Measurements from ENCODE around the gene MYH16.
"Not testable (repeated sequence)": the region's sequence is repeated elsewhere in the genome, so short reads cannot be mapped to it uniquely, and the experiment has no call there.

Gene MYH16

GRCh38 chr7:99357701-99358490, 85.3 kb downstream of the MYH16 start:
- no peak for ATAC-seq

DNA sequence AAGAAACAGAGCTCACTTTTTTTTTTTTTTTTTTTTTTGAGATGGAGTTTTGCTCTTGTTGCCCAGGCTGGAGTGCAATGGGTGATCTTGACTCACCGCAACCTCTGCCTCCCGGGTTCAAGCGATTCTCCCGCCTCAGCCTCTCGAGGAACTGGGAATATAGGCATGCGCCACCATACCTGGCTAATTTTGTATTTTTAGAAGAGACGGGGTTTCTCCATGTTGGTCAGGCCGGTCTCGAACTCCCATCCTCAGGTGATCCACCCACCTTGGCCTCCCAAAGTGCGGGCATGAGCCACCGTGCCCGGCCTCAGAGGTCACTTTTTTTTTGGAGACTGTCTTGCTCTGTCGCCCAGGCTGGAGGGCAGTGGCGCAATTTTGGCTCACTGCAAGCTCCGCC, 85.9 kb downstream of the MYH16 start:
- ATAC-seq: not testable (repeated sequence)

- no peak for ATAC-seq
Measured at GRCh38 chr7:99359465-99360154, 87.0 kb downstream of the MYH16 start.

All from activated CD4-positive, CD25-positive, alpha-beta regulatory T cell treated with anti-CD3 and anti-CD28 coated beads, Interleukin-2, amount 50 U/mL, for 24 hours (primary cell).